GM23338 (cell line): ENCODE results near the gene GFER.

Experiments
- CREB1 ChIP-seq: fragments of 250-450 bp; sonication (Bioruptor Pico); IDR thresholded peaks from 2 replicates; pipeline ENCODE4 v1.5.0; 2020; ENCODE audit warnings: low read depth, mild to moderate bottlenecking, moderate library complexity
- CTCF ChIP-seq, 2 experiments: fragments of 200-600 bp in 1 of 2; sonication (generic) in 1 of 2; conservative IDR thresholded peaks; 2 replicates each; pipeline versions ENCODE4 v1.5.1 to v1.6.1; 2016 to 2017; ENCODE audit warnings: antibody characterized with exemption in 2 of 2, low read depth in 2 of 2, mild to moderate bottlenecking in 2 of 2, moderate library complexity in 1 of 2
- EZH2phosphoT487 ChIP-seq: fragments of 200-600 bp; sonication (generic); IDR thresholded peaks from one replicate; pipeline ENCODE4 v1.8.1; 2018; ENCODE audit warnings: antibody characterized with exemption; ENCODE audit not compliant: unreplicated experiment
- POLR2AphosphoS5 ChIP-seq: IDR thresholded peaks from 2 replicates; pipeline ENCODE4 v1.6.1; 2016; ENCODE audit warnings: antibody characterized with exemption, low read depth

- TF ChIP-seq CREB1 (CRISPR knock-in tag) (no peak), POLR2AphosphoS5 (no peak), CTCF (conservative IDR thresholded peaks at IDR 0.05; ENCODE audit: low read depth in 2 of 2) (no peak), EZH2phosphoT487 (no peak)
These were observed 41.3 kb downstream of the GFER start for GRCh38 chr16:2025251-2025650.
